ENCODE measurements around the gene LCP1. TPM values are rescaled to one million over a fixed set of nuclear protein-coding genes. Genes with fewer than 3 reads are reported as not detected.
A peak's percentile ranks its signal among the peaks of the same experiment; 100 is the strongest.

The LCP1 gene
- total and polyA plus RNA-seq, 5 donors from 2014 or later, result 516 to 1,155 (median 1,019) TPM

DNA sequence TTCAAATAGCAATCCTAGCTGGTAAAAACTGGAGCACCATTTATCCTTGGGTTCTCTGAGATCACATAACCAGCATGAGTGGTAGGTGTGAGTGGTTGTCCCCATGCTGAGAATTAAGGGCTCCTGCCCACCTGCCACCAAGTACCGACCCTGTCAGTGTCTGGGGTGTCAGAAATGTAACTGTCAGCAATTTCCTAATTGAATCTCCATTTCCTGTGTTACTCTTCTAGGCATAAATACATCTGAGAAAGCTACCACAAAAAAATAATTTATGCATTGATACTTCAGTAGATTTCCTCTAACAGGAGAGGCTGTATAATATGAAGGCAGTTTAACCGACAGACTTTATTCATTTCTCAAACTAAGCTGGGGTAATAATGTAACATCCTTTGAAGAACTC is 102.2 kb downstream of the LCP1 start:
- peak overlapping the region in 2 of 3 donors; percentile 63 to 77 for H3K27ac Mint-ChIP-seq
- H3K4me3 ChIP-seq (ENCODE audit: low read depth, low read length), result no peak overlapping the region
- no peak for ATAC-seq (ENCODE audit: low read depth in 2 of 2)
- H3K4me3 Mint-ChIP-seq, result no peak overlapping the region
- H3K36me3 ChIP-seq (ENCODE audit: control insufficient read depth, insufficient read depth, low read length), result no peaks in the 10 kb centered on the region
- DNase-seq, result peak in 1 of 3 donors; percentile 16
- no peak overlapping the region for H3K27ac ChIP-seq (ENCODE audit: insufficient read depth, low read length, poor library complexity, severe bottlenecking)
- H3K4me1 Mint-ChIP-seq, result peaks cover 0 to 11% (median 9%) of the 10 kb centered on the region in 4 donors
- peaks cover 26% of the 10 kb centered on the region for H3K27me3 Mint-ChIP-seq
- peaks cover 2% of the 10 kb centered on the region for H3K27me3 ChIP-seq (ENCODE audit: control insufficient read depth, insufficient read depth, low read length)
- H3K9me3 ChIP-seq (ENCODE audit: control insufficient read depth in 2 of 2, low read length in 2 of 2), result no peaks in the 10 kb centered on the region
- H3K4me1 ChIP-seq (ENCODE audit: control insufficient read depth, insufficient read depth, low read length, poor library complexity, severe bottlenecking), result no peaks in the 10 kb centered on the region
- peaks cover 0 to 5% (median 0%) of the 10 kb centered on the region in 7 donors for H3K9me3 Mint-ChIP-seq
- no peaks in the 10 kb centered on the region for H3K36me3 Mint-ChIP-seq

DNA sequence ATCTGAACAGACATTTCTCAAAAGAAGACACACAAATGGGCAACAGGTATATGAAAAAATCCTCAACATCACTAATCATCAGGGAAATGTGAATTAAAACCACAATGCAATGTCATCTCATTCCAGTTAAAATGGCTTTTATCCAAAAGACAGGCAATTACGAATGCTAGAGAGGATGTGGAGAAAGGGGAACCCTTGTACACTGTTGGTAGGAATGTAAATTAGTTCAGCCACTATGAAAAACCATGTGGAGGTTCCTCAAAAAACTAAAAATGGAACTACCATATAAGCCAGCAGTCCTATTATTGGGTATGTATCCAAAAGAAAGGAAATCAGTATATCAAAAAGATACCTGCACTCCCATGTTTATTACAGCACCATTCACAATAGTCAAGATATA is 104.7 kb downstream of the LCP1 start:
- Mint-ChIP-seq H3K27ac (no peak overlapping the region), H3K27me3 (peaks cover 38% of the 10 kb centered on the region), H3K4me3 (no peak overlapping the region), H3K4me1 (peaks cover 0 to 11% (median 9%) of the 10 kb centered on the region in 4 donors), H3K36me3 (no peaks in the 10 kb centered on the region), H3K9me3 (peaks cover 0 to 7% (median 0%) of the 10 kb centered on the region in 7 donors)
- H3K9me3 ChIP-seq (ENCODE audit: control insufficient read depth in 2 of 2, low read length in 2 of 2), result no peaks in the 10 kb centered on the region
- DNase-seq (no peak), ATAC-seq (ENCODE audit: low read depth in 2 of 2) (no peak)
- no peaks in the 10 kb centered on the region for H3K36me3 ChIP-seq (ENCODE audit: control insufficient read depth, insufficient read depth, low read length)
- peaks cover 3% of the 10 kb centered on the region for H3K27me3 ChIP-seq (ENCODE audit: control insufficient read depth, insufficient read depth, low read length)
- H3K4me3 ChIP-seq (ENCODE audit: low read depth, low read length), result no peak overlapping the region
- no peaks in the 10 kb centered on the region for H3K4me1 ChIP-seq (ENCODE audit: control insufficient read depth, insufficient read depth, low read length, poor library complexity, severe bottlenecking)
- H3K27ac ChIP-seq (ENCODE audit: insufficient read depth, low read length, poor library complexity, severe bottlenecking), result no peak overlapping the region

DNA sequence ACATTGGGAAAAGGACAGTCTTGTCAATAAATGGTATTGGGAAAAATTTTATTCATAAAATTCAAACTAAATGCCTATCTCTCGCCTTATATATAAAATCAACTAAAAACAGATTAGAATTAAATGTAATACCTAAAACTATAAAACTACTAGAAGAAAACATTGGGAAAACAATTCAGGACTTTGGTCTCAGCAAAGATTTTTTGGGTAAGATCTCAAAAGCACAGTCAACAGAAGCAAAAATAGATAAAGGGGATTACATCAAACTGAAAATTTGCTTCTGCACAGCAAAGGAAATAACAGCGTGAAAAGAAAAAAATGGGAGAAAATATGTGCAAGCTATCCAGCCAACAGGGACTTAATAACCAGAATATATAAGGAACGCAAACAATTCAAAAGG is 105.2 kb downstream of the LCP1 start:
- H3K4me3 ChIP-seq (ENCODE audit: low read depth, low read length), result no peak overlapping the region
- Mint-ChIP-seq H3K27ac (no peak overlapping the region), H3K9me3 (peaks cover 0 to 7% (median 2%) of the 10 kb centered on the region in 7 donors), H3K27me3 (peaks cover 38% of the 10 kb centered on the region), H3K36me3 (no peaks in the 10 kb centered on the region), H3K4me3 (no peak overlapping the region), H3K4me1 (peaks cover 0 to 11% (median 8%) of the 10 kb centered on the region in 4 donors)
- ATAC-seq (ENCODE audit: low read depth in 2 of 2) (no peak), DNase-seq (no peak)
- H3K9me3 ChIP-seq (ENCODE audit: control insufficient read depth in 2 of 2, low read length in 2 of 2), result no peaks in the 10 kb centered on the region
- H3K4me1 ChIP-seq (ENCODE audit: control insufficient read depth, insufficient read depth, low read length, poor library complexity, severe bottlenecking), result no peaks in the 10 kb centered on the region
- H3K27ac ChIP-seq (ENCODE audit: insufficient read depth, low read length, poor library complexity, severe bottlenecking), result no peak overlapping the region
- H3K36me3 ChIP-seq (ENCODE audit: control insufficient read depth, insufficient read depth, low read length), result no peaks in the 10 kb centered on the region
- H3K27me3 ChIP-seq (ENCODE audit: control insufficient read depth, insufficient read depth, low read length), result peaks cover 3% of the 10 kb centered on the region

Other genes starting within 250 kb of the LCP1 start
- gene ZC3H13, start 129.4 kb downstream of the LCP1 start, total RNA-seq, result 58.4 TPM
- 10 to 100 TPM; 23.7 to 28.2 (median 25.0) TPM for gene ZC3H13, start 129.4 kb downstream of the LCP1 start, polyA plus RNA-seq
- gene CPB2, start 77.1 kb downstream of the LCP1 start, total RNA-seq, result not detected
- under 1 TPM in 1 of 4 donors, not detected in 3; 0.17 TPM for gene CPB2, start 77.1 kb downstream of the LCP1 start, polyA plus RNA-seq
- gene LRRC63, start 29.8 kb upstream of the LCP1 start, total RNA-seq, result 0.20 TPM
- under 1 TPM; 0.12 to 0.49 (median 0.18) TPM for gene LRRC63, start 29.8 kb upstream of the LCP1 start, polyA plus RNA-seq
- gene RUBCNL, start 205.1 kb upstream of the LCP1 start, total RNA-seq, result not detected
- under 1 TPM; 0.05 to 0.38 (median 0.14) TPM for gene RUBCNL, start 205.1 kb upstream of the LCP1 start, polyA plus RNA-seq

Data from CD4-positive, CD25-positive, alpha-beta regulatory T cell (primary cell).